CD4-positive, alpha-beta T cell treated with Interleukin-15 for 1 hour (primary cell): Measurements from ENCODE around the gene EPGN.

Experiments used
- DNase-seq: peaks from one replicate; pipeline ENCODE4 v3.0.0-alpha.2; 2020

EPGN gene

GRCh38 chr4:74344031-74344430 is 35.8 kb downstream of the EPGN start:
- no peak for DNase-seq

- DNase-seq = no peak
These were observed 45.6 kb downstream of the EPGN start for GRCh38 chr4:74353858-74354257.

GRCh38 chr4:74357965-74358364 is 49.7 kb downstream of the EPGN start:
- no peak for DNase-seq

GRCh38 chr4:74361671-74362070 is 53.4 kb downstream of the EPGN start:
- no peak for DNase-seq

- DNase-seq = no peak
These were observed 54.1 kb downstream of the EPGN start for GRCh38 chr4:74362347-74362746.

GRCh38 chr4:74364256-74364651 is 56.0 kb downstream of the EPGN start:
- no peak for DNase-seq

- peak; percentile 63 for DNase-seq
These were observed 56.6 kb downstream of the EPGN start, which contains the start of gene EREG for GRCh38 chr4:74364652-74365491. Gene EREG (plus strand): TSS chr4:74365145. CDS start chr4:74365309, 164 bp downstream.

GRCh38 chr4:74365761-74366160 is 57.5 kb downstream of the EPGN start:
- DNase-seq = no peak
